Trophoblast cell (in vitro differentiated cells and primary cell): ENCODE measurements around the gene RHCG.

Experiments
- DNase-seq, 2 donors: peaks; one replicate each; pipeline ENCODE4 v3.0.0-alpha.2; 2016
- H2AFZ ChIP-seq: 2 replicates; pipeline ENCODE4 v1.6.1; 2013; ENCODE audit warnings: low read length, moderate library complexity, mild to moderate bottlenecking; ENCODE audit not compliant: insufficient read depth, poor library complexity
- H2AK5ac ChIP-seq: 2 replicates; pipeline ENCODE4 v1.6.1; 2013; ENCODE audit warnings: mild to moderate bottlenecking, low read length
- H2BK120ac ChIP-seq: 2 replicates; pipeline ENCODE4 v1.6.1; 2013; ENCODE audit warnings: low read length, mild to moderate bottlenecking, moderate library complexity; ENCODE audit not compliant: insufficient read depth, poor library complexity
- H2BK12ac ChIP-seq: 2 replicates; pipeline ENCODE4 v1.6.1; 2013; ENCODE audit warnings: mild to moderate bottlenecking, low read length, moderate library complexity
- H2BK5ac ChIP-seq: 2 replicates; pipeline ENCODE4 v1.6.1; 2013; ENCODE audit warnings: low read length, low read depth, moderate library complexity, mild to moderate bottlenecking; ENCODE audit not compliant: poor library complexity
- H3K14ac ChIP-seq: 2 replicates; pipeline ENCODE4 v1.6.1; 2013; ENCODE audit warnings: mild to moderate bottlenecking, low read length
- H3K18ac ChIP-seq: 2 replicates; pipeline ENCODE4 v1.6.1; 2013; ENCODE audit warnings: mild to moderate bottlenecking, low read length
- H3K23ac ChIP-seq: 2 replicates; pipeline ENCODE4 v1.6.1; 2013; ENCODE audit warnings: low read length
- H3K27ac ChIP-seq: 2 replicates; pipeline ENCODE4 v1.5.1; 2013; ENCODE audit warnings: low read depth, mild to moderate bottlenecking, inconsistent platforms, low read length, moderate library complexity
- H3K27me3 ChIP-seq: 2 replicates; pipeline ENCODE4 v1.6.1; 2013; ENCODE audit warnings: inconsistent platforms, mild to moderate bottlenecking, low read length, moderate library complexity; ENCODE audit not compliant: insufficient read depth
- H3K36me3 ChIP-seq, 2 experiments: 1 replicate in 1 of 2; 2 replicates in 1 of 2; pipeline ENCODE4 v1.6.1; 2013; ENCODE audit warnings: low read length in 2 of 2, mild to moderate bottlenecking in 2 of 2, moderate library complexity in 1 of 2; ENCODE audit not compliant: insufficient read depth in 2 of 2, control insufficient read depth in 1 of 2
- H3K4ac ChIP-seq: 2 replicates; pipeline ENCODE4 v1.6.1; 2013; ENCODE audit warnings: low read depth, mild to moderate bottlenecking, low read length, moderate library complexity
- H3K4me1 ChIP-seq, 2 experiments: 1 replicate in 1 of 2; 2 replicates in 1 of 2; pipeline ENCODE4 v1.6.1; 2013; ENCODE audit warnings: low read length in 2 of 2, mild to moderate bottlenecking in 2 of 2, moderate library complexity in 1 of 2; ENCODE audit not compliant: insufficient read depth in 2 of 2, control insufficient read depth in 1 of 2
- H3K4me2 ChIP-seq: 2 replicates; pipeline ENCODE4 v1.6.1; 2013; ENCODE audit warnings: inconsistent platforms, mild to moderate bottlenecking, low read length, moderate library complexity
- H3K4me3 ChIP-seq: 2 replicates; pipeline ENCODE4 v1.5.1; 2013; ENCODE audit warnings: mild to moderate bottlenecking, low read depth, low read length, inconsistent platforms
- H3K79me1 ChIP-seq: one replicate; pipeline ENCODE4 v1.6.1; 2013; ENCODE audit warnings: low read length
- H3K79me2 ChIP-seq: 2 replicates; pipeline ENCODE4 v1.6.1; 2013; ENCODE audit warnings: low read length, mild to moderate bottlenecking; ENCODE audit not compliant: control insufficient read depth, insufficient read depth, poor library complexity
- H3K9ac ChIP-seq: 2 replicates; pipeline ENCODE4 v1.6.1; 2013; ENCODE audit warnings: mild to moderate bottlenecking, low read length
- H3K9me3 ChIP-seq: 2 replicates; pipeline ENCODE4 v1.6.1; 2013; ENCODE audit warnings: low read depth, mild to moderate bottlenecking, control low read depth, inconsistent platforms, low read length; ENCODE audit not compliant: insufficient read depth
- H4K12ac ChIP-seq: 2 replicates; pipeline ENCODE4 v1.6.1; 2013; ENCODE audit warnings: low read depth, mild to moderate bottlenecking, low read length, moderate library complexity
- H4K8ac ChIP-seq: 2 replicates; pipeline ENCODE4 v1.6.1; 2013; ENCODE audit warnings: low read depth, mild to moderate bottlenecking, low read length, moderate library complexity
- H4K91ac ChIP-seq: one replicate; pipeline ENCODE4 v1.6.1; 2013; ENCODE audit warnings: low read depth, mild to moderate bottlenecking, low read length, moderate library complexity
- WGBS: extraction: QIAGEN DNeasy Blood & Tissue Kit; methylation state at CpG from one replicate; pipeline ENCODE4 v1.1.7; 2013; ENCODE audit warnings: missing lambda C conversion rate; ENCODE audit not compliant: insufficient read length, insufficient coverage; ENCODE audit errors: extremely low coverage; 5-methylcytosine and 5-hydroxymethylcytosine counted together

The RHCG gene

DNA sequence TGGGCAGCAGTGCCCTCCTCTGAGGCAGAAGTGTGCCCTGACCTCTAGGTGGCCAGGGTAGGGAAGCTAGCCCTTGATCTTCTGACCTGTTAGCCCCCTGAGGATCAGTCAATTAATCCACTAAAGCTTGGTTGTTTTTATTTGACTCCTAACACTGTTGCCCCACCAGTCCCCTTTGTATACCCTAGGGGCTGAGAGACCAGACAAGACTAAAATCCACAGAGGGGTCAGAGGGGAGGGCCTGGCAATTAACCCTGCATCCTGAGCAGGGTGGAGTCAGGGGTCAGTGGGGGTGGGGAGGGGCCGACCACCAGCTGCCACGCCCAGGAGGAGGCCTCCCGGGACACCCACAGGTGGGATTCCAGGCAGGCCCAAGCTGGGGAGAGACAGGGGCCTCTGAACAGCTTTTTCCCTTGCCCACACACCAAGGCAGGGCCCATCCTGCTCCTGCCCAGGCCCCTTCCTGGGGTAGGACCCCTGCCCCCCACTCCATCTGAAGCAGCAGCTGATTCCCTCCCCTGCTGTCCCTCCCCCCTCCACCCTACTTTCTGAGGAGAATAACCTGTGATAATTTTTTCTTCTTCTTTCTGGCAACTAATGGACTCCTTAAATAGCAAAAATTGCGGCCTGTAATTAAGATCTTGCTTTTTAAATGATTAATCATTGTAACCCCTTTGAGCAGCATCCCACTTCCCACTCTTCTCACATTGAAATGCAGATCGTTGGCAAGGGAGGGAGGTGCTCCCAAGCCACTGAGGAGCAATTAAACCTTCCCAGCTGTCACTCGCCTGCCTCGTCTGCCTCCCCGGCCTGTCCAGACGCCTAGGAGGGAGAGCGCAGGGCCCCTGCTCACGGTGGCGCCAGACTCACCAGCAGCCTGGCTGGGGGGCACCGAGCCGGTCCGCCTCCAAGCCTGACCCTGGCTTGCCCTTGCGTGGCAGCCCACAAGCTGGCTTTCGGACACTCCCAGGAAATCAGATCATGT, 51.9 kb downstream of the RHCG start:
- H3K27ac ChIP-seq = no peak overlapping the region

DNA sequence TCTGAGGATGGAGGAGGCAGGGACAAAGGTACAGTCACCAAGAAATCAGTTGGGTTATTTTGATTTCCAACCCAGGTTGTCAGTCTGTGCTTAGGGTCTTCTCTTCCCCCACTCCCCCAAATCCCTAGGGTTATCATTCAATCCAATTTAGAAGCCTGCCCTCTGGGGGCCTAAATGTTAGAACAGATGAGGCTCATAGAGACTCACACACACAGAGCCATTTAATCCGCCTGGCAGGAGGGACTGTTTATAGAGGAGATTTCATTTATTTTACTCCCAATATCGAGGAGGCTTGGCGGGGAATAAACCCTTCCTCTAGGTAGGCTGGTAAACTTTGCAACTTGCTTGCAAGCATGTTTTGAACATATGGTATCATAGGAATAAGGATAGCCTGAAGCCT, 52.8 kb downstream of the RHCG start:
- H3K4me3 ChIP-seq = no peak overlapping the region
- no peaks in the 10 kb centered on the region for H3K36me3 ChIP-seq
- no peaks in the 10 kb centered on the region for H3K27me3 ChIP-seq
- H3K79me1 ChIP-seq = no peaks in the 10 kb centered on the region
- no peak overlapping the region for H4K12ac ChIP-seq
- no peak overlapping the region for H2BK12ac ChIP-seq
- no peak overlapping the region for H2BK120ac ChIP-seq
- DNase-seq = no peak
- WGBS = no CpG with 5 or more reads among the region's 3 CpGs
- H2AFZ ChIP-seq = no peak overlapping the region
- H2BK5ac ChIP-seq = no peak overlapping the region
- no peaks in the 10 kb centered on the region for H3K79me2 ChIP-seq
- H3K4me1 ChIP-seq = peaks cover 10 to 27% of the 10 kb centered on the region in 2 experiments
- no peak overlapping the region for H4K91ac ChIP-seq
- H3K27ac ChIP-seq = no peak overlapping the region
- no peak overlapping the region for H3K18ac ChIP-seq
- no peak overlapping the region for H2AK5ac ChIP-seq
- no peaks in the 10 kb centered on the region for H3K9me3 ChIP-seq
- H3K14ac ChIP-seq = no peak overlapping the region
- no peak overlapping the region for H3K23ac ChIP-seq
- no peak overlapping the region for H3K4me2 ChIP-seq
- no peak overlapping the region for H3K4ac ChIP-seq
- H3K9ac ChIP-seq = no peak overlapping the region
- no peak overlapping the region for H4K8ac ChIP-seq

More for the DNA sequence above, 51.9 kb downstream of the RHCG start:
- peak overlapping the region; percentile 11 for H3K18ac ChIP-seq
- H2BK12ac ChIP-seq = peak overlapping the region; percentile 16
- H4K8ac ChIP-seq = no peak overlapping the region
- H3K9ac ChIP-seq = no peak overlapping the region
- H3K9me3 ChIP-seq = no peaks in the 10 kb centered on the region
- peak overlapping the region; percentile 19 for H3K4me2 ChIP-seq
- peak overlapping the region; percentile 27 for H3K14ac ChIP-seq
- H4K91ac ChIP-seq = peak overlapping the region; percentile 42
- no peaks in the 10 kb centered on the region for H3K27me3 ChIP-seq
- H3K4me1 ChIP-seq = peaks cover 19 to 32% of the 10 kb centered on the region in 2 experiments
- WGBS = no CpG with 5 or more reads among the region's 17 CpGs
- H2AFZ ChIP-seq = no peak overlapping the region
- H3K79me1 ChIP-seq = peaks cover 4% of the 10 kb centered on the region
- no peak overlapping the region for H2AK5ac ChIP-seq
- H2BK120ac ChIP-seq = peak overlapping the region; percentile 25
- no peak overlapping the region for H3K23ac ChIP-seq
- H3K4ac ChIP-seq = no peak overlapping the region
- H2BK5ac ChIP-seq = no peak overlapping the region
- no peak overlapping the region for H3K4me3 ChIP-seq
- no peaks in the 10 kb centered on the region for H3K79me2 ChIP-seq
- DNase-seq = no peak
- H3K36me3 ChIP-seq = no peaks in the 10 kb centered on the region
- no peak overlapping the region for H4K12ac ChIP-seq

DNA sequence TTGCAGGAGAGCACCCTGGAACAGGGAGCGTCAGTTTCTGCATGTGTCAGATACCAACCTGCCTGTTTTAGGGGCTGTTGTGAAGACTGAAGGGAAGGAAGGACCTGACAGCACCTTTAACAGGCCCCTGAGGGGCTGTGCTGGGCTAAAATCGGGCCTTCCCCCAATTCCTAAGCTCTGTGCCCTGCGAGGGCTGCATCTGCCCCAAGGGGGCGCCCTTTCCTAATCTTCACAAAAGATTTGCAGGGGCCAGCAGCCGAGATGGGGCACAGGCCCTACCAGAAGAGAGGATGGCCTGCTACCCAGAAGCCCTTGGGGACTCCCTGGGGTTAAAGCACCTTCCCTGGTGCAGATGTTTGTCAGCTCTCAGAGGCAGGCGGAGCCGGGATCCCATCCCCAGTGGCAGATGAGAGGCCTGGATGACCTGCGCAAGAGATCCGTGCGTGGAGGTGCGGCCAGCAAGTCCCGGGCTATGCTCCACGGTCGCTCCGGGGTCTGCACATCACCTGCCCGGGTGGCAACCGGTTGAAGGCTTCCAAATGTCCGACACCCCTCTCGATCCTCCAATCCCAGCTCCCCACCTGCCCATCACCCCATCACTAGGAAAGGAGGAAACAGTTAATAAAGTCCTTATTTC, 53.6 kb downstream of the RHCG start:
- Histone ChIP-seq H2BK120ac (no peak overlapping the region), H3K27me3 (no peaks in the 10 kb centered on the region), H3K18ac (no peak overlapping the region), H3K14ac (no peak overlapping the region), H3K27ac (no peak overlapping the region), H2BK5ac (no peak overlapping the region), H3K4me3 (no peak overlapping the region), H3K79me2 (no peaks in the 10 kb centered on the region), H3K9ac (no peak overlapping the region), H4K8ac (no peak overlapping the region), H3K4me2 (no peak overlapping the region), H3K4me1 (peaks cover 5 to 19% of the 10 kb centered on the region in 2 experiments), H2AK5ac (no peak overlapping the region), H2BK12ac (no peak overlapping the region), H4K12ac (no peak overlapping the region), H3K36me3 (no peaks in the 10 kb centered on the region), H2AFZ (no peak overlapping the region), H3K9me3 (no peaks in the 10 kb centered on the region), H3K23ac (no peak overlapping the region), H3K79me1 (no peaks in the 10 kb centered on the region), H3K4ac (no peak overlapping the region), H4K91ac (no peak overlapping the region)
- no CpG with 5 or more reads among the region's 19 CpGs for WGBS
- peak; percentile 50 to 83 for DNase-seq

DNA sequence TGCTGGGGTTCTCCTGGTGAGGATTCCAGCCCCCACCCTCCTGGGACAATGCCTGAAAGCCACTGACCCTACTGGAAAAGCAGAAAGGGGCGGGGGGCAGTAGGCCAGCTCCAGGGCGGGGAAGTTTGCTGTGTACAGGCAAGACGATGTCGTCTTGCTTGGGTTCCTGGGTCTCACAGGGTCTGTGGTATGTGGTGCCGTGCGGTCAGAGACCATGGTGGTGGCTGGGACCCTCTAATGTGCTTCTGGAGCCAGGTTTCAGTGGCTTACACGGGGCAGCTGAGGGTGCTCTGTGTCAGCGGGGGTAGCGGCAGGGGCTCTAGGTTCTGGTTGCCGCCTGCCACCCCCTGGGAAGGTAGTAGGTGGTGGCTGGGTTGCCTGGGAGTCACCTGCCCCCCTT, 54.2 kb downstream of the RHCG start:
- Histone ChIP-seq H3K4me3 (no peak overlapping the region), H3K18ac (no peak overlapping the region), H3K79me2 (no peaks in the 10 kb centered on the region), H2BK12ac (no peak overlapping the region), H3K4ac (no peak overlapping the region), H4K12ac (no peak overlapping the region), H3K9ac (no peak overlapping the region), H3K4me1 (peaks cover 2 to 14% of the 10 kb centered on the region in 2 experiments), H4K91ac (no peak overlapping the region), H3K23ac (no peak overlapping the region), H3K14ac (no peak overlapping the region), H3K9me3 (no peaks in the 10 kb centered on the region), H2BK5ac (no peak overlapping the region), H3K27ac (no peak overlapping the region), H3K27me3 (no peaks in the 10 kb centered on the region), H2BK120ac (no peak overlapping the region), H2AK5ac (no peak overlapping the region), H2AFZ (no peak overlapping the region), H3K4me2 (no peak overlapping the region), H3K79me1 (no peaks in the 10 kb centered on the region), H3K36me3 (no peaks in the 10 kb centered on the region), H4K8ac (no peak overlapping the region)
- WGBS = no CpG with 5 or more reads among the region's 10 CpGs
- no peak for DNase-seq
